Pancreas (tissue), 10 donors: ENCODE measurements around the gene OSBPL10. TPM values are rescaled to one million over a fixed set of nuclear protein-coding genes. Genes with fewer than 3 reads are reported as not detected.

Experiments
- ATAC-seq, 4 donors: fragments of 200-7000 bp; cut with Tn5 transposase; one replicate each; pipeline versions ENCODE4 v1.8.0 to v1.9.1; 2020; ENCODE audit warnings: mild to moderate bottlenecking in 4 of 4, moderate library complexity in 4 of 4
- DNase-seq, 6 donors: peaks; one replicate each; pipeline ENCODE4 v3.0.0-alpha.2; 2020
- FAIRE-seq: peaks from 2 replicates; lab custom pipeline; 2012; peaks lifted over from hg19 to GRCh38; lab: Jason Lieb, UNC
- H3K27ac ChIP-seq, 4 donors: fragments of 200-600 bp; sonication (generic); 1 replicate in 3 of 4; 2 replicates in 1 of 4; pipeline versions ENCODE4 v1.5.0 to v1.8.0; 2020
- H3K27me3 ChIP-seq, 4 donors: fragments of 200-600 bp; one replicate each; pipeline ENCODE4 v1.8.0; 2021
- H3K36me3 ChIP-seq, 3 donors: fragments of 200-600 bp; sonication (generic) in 1 of 3; one replicate each; pipeline versions ENCODE4 v1.5.0 to v1.8.0; 2020 to 2021
- H3K4me1 ChIP-seq, 3 donors: fragments of 200-600 bp; one replicate each; pipeline ENCODE4 v1.8.0; 2021
- H3K4me3 ChIP-seq, 4 donors: fragments of 200-600 bp; sonication (generic) in 2 of 4; one replicate each; pipeline versions ENCODE4 v1.5.0 to v1.8.0; 2020 to 2021
- H3K9me3 ChIP-seq, 4 donors: fragments of 200-600 bp; one replicate each; pipeline ENCODE4 v1.8.0; 2021
- CTCF ChIP-seq, 4 donors: fragments of 200-600 bp; sonication (generic) in 3 of 4; IDR thresholded peaks; one replicate each; pipeline versions ENCODE4 v1.5.0 to v1.8.0; 2021; ENCODE audit warnings: antibody characterized with exemption in 4 of 4
- WGBS, 2 donors: extraction: QIAGEN DNeasy Blood & Tissue Kit; methylation state at CpG; one replicate each; pipeline ENCODE4 v1.1.7; 2013; 5-methylcytosine and 5-hydroxymethylcytosine counted together
- intact Hi-C, 3 donors: fragments of 100-400 bp; cut with DNase I; formaldehyde crosslinking; loops; one replicate each; pipeline versions ENCODE4 v1.11.1 to v1.14.2; 2022
- polyA plus RNA-seq, 2 donors: library from polyadenylated mRNA; stranded (reverse); fragments of 200-250 nt; gene quantifications; one replicate each; pipeline ENCODE4 v1.2.3, GENCODE V29; 2013
- total RNA-seq, 6 donors: library from RNA; stranded (reverse); fragmentation: NEBNext Ultra II Directional in 4 of 6; extraction: Animal tissue kit (Norgen Biotek cat#: 25700) in 4 of 6; gene quantifications; one replicate each; pipeline versions ENCODE4 v1.2.1 to v1.2.4, GENCODE V29; 2021 to 2023
- donor health status: healthy with polysubstance abuse.
- donor health status: DM: no; HTN: no; CAD: no; lungs with moderate emphysema.
- donor health status: DM: no; HTN: no; CAD: no.
- donor health status: control.
- donor health status: control.
- donor health status: Bipolar disorder and iron deficiency.
- donor health status: DM: yes; HTN: yes; CAD: no.
- donor health status: DM: no; HTN: no; CAD: no.
- donor health status: DM: no; HTN: no; CAD: no.
- donor health status: DM: yes; HTN: yes; CAD: no.

The OSBPL10 gene
- total and polyA plus RNA-seq, 8 donors, result 0.57 to 4.0 (median 2.2) TPM

- FAIRE-seq, result no peak
- TF ChIP-seq CTCF (IDR thresholded peaks at IDR 0.05), result no peak
- 86 to 88% methylated on average over 4 of the region's 4 CpGs for whole genome bisulfite sequencing, 2 donors
- no peaks in the 10 kb centered on the region for H3K27me3 ChIP-seq
- no peaks in the 10 kb centered on the region for H3K4me1 ChIP-seq
- no peak overlapping the region for H3K27ac ChIP-seq
- intact Hi-C loops, result no loop called here
- H3K4me3 ChIP-seq, result no peak overlapping the region
- no peak for ATAC-seq
- no peaks in the 10 kb centered on the region for H3K36me3 ChIP-seq
- no peaks in the 10 kb centered on the region for H3K9me3 ChIP-seq
- DNase-seq, result no peak
Observed at GRCh38 chr3:31929826-31930502, 51.1 kb downstream of the OSBPL10 start.

GRCh38 chr3:31927811-31928210, 53.3 kb downstream of the OSBPL10 start:
- ATAC-seq, result no peak
- 82 to 86% methylated on average over 6 of the region's 6 CpGs for WGBS, 2 donors

GRCh38 chr3:31926543-31926942, 54.5 kb downstream of the OSBPL10 start:
- H3K9me3 ChIP-seq, result no peaks in the 10 kb centered on the region
- 93 to 96% methylated on average over 4 of the region's 4 CpGs for WGBS, 2 donors
- no peaks in the 10 kb centered on the region for H3K4me1 ChIP-seq
- no peaks in the 10 kb centered on the region for H3K36me3 ChIP-seq
- intact Hi-C loops, result no loop called here
- H3K27me3 ChIP-seq, result no peaks in the 10 kb centered on the region
- H3K27ac ChIP-seq, result no peak overlapping the region
- no peak overlapping the region for H3K4me3 ChIP-seq
- FAIRE-seq (no peak), ATAC-seq (no peak), DNase-seq (no peak)
- TF ChIP-seq CTCF (IDR thresholded peaks at IDR 0.05), result no peak

More at GRCh38 chr3:31927811-31928210, 53.3 kb downstream of the OSBPL10 start:
- TF ChIP-seq CTCF (IDR thresholded peaks at IDR 0.05), result no peak
- Histone ChIP-seq H3K27ac (no peak overlapping the region), H3K4me1 (no peaks in the 10 kb centered on the region), H3K36me3 (no peaks in the 10 kb centered on the region), H3K4me3 (no peak overlapping the region), H3K27me3 (no peaks in the 10 kb centered on the region), H3K9me3 (no peaks in the 10 kb centered on the region)
- intact Hi-C loops, result no loop called here
- FAIRE-seq, result no peak
- no peak for DNase-seq

- 79 to 89% methylated on average over 5 of the region's 5 CpGs for WGBS, 2 donors
- no peak for DNase-seq
- no peak overlapping the region for H3K27ac ChIP-seq
- no peak overlapping the region for H3K4me3 ChIP-seq
- H3K4me1 ChIP-seq, result no peaks in the 10 kb centered on the region
- no peaks in the 10 kb centered on the region for H3K27me3 ChIP-seq
- no peak for FAIRE-seq
- intact Hi-C loops, result no loop called here
- no peak for ATAC-seq
- no peak for TF ChIP-seq CTCF (IDR thresholded peaks at IDR 0.05)
- no peaks in the 10 kb centered on the region for H3K9me3 ChIP-seq
- no peaks in the 10 kb centered on the region for H3K36me3 ChIP-seq
Observed at GRCh38 chr3:31925271-31925630, 55.8 kb downstream of the OSBPL10 start.

GRCh38 chr3:31924610-31925270, 56.3 kb downstream of the OSBPL10 start:
- no peak for TF ChIP-seq CTCF (IDR thresholded peaks at IDR 0.05)
- intact Hi-C loops, result no loop called here
- ATAC-seq, result no peak
- Histone ChIP-seq H3K27ac (no peak overlapping the region), H3K36me3 (no peaks in the 10 kb centered on the region), H3K27me3 (no peaks in the 10 kb centered on the region), H3K4me1 (no peaks in the 10 kb centered on the region), H3K4me3 (no peak overlapping the region), H3K9me3 (no peaks in the 10 kb centered on the region)
- 90 to 94% methylated on average over 2 of the region's 2 CpGs for WGBS, 2 donors
- no peak for FAIRE-seq
- no peak for DNase-seq
